WI38 (cell line): ENCODE measurements around the gene CDH2.

Experiments used
- H3K4me3 ChIP-seq: 2 replicates; pipeline ENCODE4 v1.5.1; 2011; ENCODE audit warnings: low read depth, mild to moderate bottlenecking, control low read depth, low read length
- CTCF ChIP-seq: IDR thresholded peaks from 2 replicates; pipeline ENCODE4 v1.5.1; 2012; ENCODE audit warnings: low read depth, mild to moderate bottlenecking, control low read depth, low read length

Gene CDH2

GRCh38 chr18:28158083-28158581 lies 18.8 kb downstream of the CDH2 start:
- no peak for TF ChIP-seq CTCF
- H3K4me3 ChIP-seq = no peak overlapping the region

- no peak overlapping the region for H3K4me3 ChIP-seq
- TF ChIP-seq CTCF = no peak
These were observed 23.4 kb downstream of the CDH2 start for GRCh38 chr18:28153485-28154065.

- H3K4me3 ChIP-seq = no peak overlapping the region
- no peak for TF ChIP-seq CTCF
These were observed 24.2 kb downstream of the CDH2 start for GRCh38 chr18:28152754-28153153.

GRCh38 chr18:28152354-28152753 lies 24.6 kb downstream of the CDH2 start:
- no peak overlapping the region for H3K4me3 ChIP-seq
- no peak for TF ChIP-seq CTCF

- no peak for TF ChIP-seq CTCF
- no peak overlapping the region for H3K4me3 ChIP-seq
These were observed 25.5 kb downstream of the CDH2 start for GRCh38 chr18:28151434-28151833.

GRCh38 chr18:28150925-28151324 lies 26.0 kb downstream of the CDH2 start:
- no peak overlapping the region for H3K4me3 ChIP-seq
- no peak for TF ChIP-seq CTCF

- no peak for TF ChIP-seq CTCF
- no peak overlapping the region for H3K4me3 ChIP-seq
These were observed 27.0 kb downstream of the CDH2 start for GRCh38 chr18:28149810-28150420.
